Stimulated activated CD4-positive, alpha-beta T cell treated with anti-CD3 and anti-CD28 coated beads, Interleukin-4, amount 100 ng/mL, for 4 hours (primary cell): ENCODE results near the gene JARID2.

Experiments used
- DNase-seq, 2 experiments: peaks; one replicate each; pipeline ENCODE4 v3.0.0-alpha.2; 2020

The JARID2 gene

DNA sequence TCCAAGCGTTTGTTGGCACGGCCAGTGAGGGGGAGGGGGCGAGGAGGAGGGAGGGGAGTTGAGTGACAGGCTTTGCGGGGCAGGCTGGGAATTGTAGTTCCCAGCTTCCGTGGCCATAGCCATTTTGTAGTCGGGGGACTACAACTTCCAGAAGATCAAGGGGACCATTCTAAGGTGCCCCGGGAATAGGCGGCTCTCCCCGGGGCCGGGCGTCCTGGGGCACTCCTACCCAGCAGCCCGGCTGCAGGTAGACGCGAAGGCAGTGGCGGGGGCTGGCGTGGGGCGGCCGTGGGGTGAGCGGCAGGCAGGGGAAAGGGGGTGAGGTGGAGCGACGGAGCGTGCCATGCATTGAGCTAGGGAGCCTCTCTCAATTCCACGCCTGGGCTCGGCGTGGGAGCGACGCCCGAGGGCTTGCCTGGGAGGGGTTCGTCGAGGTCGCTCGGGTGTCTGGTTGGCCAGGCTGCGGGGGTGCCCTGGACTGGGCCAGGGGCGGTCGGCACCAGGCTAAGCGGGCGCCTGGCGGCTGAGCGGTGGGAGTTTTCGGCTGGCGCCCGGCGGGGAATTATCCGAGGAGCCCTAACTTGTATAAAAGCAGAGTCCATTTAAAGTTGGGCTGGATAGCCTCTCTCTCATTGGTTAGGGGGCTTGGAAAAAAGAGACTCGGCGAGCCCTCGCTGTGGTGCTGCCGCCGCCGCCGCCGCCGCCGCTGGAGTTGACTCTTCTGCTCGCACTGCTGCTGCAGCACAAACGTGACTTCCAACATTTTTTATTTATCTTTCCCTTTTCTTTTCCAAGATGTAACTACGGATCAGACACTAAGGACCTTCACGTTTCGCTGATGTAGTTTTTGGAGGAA lies at the start of gene JARID2:
Gene JARID2, plus strand, starts transcription at position 709 of the 856 bp plus-strand sequence. CDS start 471 bp downstream, outside the sequence.
- peak; percentile 92 to 95 for DNase-seq

DNA sequence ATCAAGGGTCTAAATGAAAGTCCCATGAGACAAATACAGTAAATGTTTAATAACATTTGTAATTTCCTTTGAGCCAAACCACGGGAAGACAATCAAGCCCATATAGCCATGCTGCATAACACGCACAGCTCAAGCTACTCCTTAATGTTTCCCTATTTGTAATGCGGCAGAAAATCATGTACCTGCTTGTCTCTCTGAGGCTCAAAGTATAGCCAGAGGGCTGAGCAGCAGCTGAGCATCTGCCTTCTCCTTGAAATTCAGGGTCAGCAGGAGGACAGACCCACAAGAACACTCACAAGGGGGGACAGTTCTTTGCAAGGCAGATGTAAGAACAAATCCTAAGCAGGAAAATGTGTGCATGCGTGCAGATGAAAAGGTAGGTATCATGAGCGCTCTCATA lies 45.8 kb upstream of the JARID2 start:
- DNase-seq: no peak

DNA sequence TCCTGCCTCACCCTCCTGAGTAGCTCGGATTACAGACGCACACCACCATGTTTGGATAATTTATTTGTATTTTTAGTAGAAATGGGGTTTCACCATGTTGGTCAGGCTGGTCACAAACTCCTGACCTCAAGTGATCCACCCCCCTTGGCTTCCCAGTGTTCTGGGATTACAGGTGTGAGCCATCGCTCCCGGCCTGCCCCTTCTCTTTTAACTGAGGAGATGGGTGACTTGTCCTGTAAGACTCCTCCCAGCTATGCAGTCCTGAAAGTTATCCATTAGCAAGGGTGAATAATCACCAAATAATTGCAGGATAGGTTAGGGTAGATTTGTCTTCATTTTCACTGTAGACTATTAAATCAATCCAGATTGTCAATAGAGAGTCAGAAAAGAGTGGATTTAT lies 40.5 kb upstream of the JARID2 start:
- no peak for DNase-seq

DNA sequence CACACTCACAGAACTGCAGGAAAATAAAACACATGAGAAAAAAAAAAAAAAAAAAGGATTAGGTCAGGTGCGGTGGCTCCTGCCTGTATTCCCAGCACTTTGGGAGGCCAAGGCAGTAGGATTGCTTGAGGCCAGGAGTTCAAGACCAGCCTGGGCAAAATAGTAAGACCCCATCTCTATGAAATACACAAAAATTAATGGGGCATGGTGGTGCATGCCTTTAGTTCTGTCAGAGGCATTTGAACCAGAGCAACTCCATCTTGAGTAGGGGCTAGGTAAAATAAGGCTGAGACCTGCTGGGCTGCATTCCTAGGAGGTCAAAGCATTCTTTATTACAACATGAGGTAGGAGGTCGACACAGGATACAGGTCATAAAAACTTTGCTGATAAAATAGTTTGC lies 39.0 kb upstream of the JARID2 start:
- no peak for DNase-seq

DNA sequence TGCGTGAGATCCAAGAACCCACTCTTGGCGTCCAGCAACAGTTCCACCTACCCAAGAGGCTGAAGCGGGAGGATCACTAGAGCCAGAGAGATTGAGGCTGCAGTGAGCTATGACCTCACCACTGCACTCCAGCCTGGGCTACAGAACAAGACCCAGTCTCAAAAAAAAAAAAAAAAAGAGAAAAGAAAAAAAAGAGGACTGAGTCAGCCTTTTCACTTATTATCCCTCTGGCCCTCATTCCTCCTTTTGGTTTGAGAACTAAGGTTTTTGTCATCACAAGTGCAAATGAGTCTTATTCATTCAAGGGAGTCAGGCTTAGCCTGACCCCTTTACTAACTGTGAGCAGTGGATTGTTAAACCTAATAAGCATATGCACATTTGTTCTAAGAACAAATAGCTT lies 37.9 kb upstream of the JARID2 start:
- no peak for DNase-seq

DNA sequence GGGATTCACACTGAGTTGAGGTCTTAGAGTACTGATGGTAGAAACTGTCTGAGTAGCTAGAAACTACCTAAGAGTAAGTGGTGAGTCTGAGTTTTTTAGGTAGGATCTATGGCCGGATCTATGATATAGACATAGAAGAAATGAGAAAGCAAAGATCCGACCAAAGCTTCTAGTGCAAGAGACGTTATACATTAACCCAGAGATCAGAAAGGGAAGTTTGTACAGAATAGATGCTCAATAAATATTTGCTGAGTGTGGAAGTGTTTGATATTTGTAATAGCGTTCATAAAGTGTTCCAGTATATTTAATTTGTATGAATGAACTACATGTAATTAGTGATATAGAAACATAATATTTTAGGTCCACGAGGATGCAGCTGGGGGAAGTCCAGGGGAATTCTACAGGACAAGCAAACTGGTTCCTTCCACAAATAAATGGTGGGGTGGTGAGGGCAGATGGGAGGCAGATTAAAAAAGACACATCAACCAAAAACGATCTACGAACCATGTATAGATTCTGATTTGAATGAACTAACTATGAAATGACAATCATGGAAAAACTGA lies 31.9 kb upstream of the JARID2 start:
- DNase-seq: no peak

DNA sequence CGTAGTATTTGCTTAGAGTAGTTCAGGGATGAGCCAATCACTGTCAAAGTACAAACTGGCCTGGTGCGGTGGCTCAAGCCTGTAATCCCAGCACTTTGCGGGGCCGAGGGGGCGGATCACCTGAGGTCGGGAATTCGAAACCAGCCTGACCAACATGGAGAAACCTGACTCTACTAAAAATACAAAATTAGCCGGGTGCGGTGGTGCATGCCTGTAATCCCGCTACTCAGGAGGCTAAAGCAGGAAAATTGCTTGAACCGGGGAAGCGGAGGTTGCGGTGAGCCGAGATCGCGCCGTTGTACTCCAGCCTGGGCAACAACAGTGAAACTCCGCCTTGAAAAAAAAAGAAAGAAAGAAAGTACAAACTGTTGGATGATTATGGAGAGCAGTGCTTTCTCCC lies 27.5 kb upstream of the JARID2 start:
- no peak for DNase-seq

DNA sequence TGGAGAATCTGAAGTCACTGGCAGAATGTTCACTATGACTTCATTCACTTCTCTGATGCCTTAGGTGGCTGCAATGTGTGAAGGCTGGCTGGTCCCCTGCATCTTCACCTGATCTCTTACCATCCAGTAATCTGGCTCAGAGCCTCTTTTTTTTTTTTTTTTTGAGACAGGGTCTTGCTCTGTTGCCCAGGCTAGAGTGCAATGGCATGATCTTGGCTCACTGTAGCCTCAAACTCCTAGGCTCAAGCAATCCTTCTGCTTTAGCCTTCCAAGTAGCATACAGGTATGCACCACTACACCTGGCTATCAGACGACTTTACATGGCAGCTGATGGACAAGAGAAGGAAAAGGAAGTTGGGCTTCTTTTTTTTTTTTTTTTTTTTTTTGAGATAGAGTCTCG lies 25.8 kb upstream of the JARID2 start:
- DNase-seq: no peak

DNA sequence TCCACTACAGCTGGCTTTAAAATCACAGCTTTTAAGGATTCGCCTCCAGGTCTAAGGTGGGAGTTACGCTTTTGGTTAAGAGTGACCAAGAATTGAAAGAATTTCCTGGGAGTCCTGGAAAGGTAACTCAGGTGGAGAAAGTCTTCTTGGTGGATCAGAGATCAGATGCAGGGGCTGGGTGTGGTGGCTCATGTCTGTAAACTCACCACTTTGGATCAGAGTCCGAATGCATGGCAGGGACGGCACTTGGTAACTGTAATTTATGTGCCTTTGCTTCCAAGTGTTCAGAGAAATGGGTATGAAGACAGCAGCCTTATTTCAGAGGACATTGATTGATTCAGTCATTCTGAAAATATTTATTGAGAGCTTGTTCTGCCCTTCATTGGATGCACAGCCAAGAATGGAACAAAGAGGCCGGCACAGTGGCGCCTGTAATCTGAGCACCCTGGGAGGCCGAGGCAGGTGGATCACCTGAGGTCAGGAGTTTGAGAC lies 18.0 kb upstream of the JARID2 start:
- DNase-seq: no peak

DNA sequence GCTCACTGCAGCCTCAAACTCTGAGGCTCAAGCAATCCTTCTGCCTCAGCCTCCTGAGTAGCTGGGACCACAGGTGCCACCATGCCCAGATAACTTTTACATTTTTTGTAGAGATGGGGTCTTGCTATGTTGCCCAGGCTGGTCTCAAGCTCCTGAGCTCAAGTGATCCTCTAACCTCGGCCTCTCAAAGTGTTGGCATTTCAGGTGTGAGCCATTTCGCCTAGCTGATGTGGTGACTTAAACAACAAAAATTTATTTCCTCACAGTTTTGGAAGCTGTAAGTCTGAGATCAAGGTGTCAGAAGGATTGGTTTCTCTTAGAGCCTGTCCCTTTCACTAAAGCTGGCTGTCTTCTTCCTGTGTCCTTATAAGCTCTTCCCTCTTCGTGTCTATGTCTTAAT lies 15.0 kb upstream of the JARID2 start:
- no peak for DNase-seq

DNA sequence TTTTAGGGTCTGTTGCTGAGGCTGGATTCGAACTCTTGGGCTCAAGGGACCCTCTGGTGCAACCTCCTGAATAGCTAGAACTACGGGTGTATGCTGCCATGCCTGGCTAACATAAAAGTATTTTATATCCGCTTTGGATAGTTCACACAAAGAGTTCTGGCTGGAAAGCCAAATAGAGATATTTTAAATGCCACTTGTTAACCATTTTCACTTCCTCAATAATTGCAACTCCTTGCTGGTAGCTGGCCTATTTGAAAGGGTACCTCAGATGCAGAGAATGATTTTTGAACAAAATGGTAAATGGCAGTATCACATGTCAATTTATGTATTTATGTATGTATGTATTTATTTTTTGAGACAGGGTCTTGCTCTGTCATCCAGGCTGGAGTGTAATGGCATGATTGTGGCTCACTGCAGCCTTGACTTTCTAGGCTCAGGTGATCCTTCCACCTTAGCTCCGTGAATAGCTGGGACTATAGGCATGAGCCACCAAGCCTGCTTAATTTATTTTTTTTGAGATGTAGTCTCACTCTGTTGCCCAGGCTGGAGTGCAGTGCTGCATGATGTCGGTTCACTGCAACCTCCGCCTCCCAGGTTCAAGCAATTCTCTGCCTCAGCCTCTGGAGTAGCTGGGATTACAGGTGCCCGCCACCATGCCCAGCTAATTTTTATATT lies 12.9 kb upstream of the JARID2 start:
- no peak for DNase-seq

DNA sequence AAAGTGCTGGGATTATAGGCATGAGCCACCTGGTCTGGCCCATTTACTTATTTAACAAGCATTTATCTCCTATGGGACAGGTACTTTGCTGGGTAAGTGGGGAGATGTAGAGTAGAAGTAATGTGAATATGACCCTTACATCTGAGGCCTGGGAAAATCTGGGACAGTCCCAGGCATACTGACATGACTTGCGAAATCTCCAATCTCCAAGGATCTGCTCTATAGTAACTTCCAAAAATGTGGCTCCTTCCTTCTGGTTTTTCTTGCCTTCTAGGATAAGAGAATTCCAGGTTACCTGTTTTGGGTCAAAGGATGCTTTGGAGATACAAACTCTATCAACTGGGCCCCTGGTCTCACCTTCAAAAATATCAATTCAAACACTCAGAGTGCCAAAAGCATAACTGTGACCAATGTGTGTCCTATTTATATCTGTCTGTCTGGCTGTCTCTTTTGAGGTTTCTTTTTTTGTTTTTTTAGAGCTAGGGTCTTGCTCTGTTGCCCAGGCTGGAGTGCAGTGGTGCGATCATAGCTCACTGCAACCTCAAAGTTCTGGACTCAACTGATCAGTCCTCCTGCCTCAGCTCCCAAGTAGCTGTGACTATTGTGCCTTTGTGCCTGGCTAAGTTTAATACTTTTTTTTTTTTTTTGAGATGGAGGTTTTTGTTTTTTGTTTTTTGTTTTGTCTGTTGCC lies 11.7 kb upstream of the JARID2 start:
- no peak for DNase-seq

DNA sequence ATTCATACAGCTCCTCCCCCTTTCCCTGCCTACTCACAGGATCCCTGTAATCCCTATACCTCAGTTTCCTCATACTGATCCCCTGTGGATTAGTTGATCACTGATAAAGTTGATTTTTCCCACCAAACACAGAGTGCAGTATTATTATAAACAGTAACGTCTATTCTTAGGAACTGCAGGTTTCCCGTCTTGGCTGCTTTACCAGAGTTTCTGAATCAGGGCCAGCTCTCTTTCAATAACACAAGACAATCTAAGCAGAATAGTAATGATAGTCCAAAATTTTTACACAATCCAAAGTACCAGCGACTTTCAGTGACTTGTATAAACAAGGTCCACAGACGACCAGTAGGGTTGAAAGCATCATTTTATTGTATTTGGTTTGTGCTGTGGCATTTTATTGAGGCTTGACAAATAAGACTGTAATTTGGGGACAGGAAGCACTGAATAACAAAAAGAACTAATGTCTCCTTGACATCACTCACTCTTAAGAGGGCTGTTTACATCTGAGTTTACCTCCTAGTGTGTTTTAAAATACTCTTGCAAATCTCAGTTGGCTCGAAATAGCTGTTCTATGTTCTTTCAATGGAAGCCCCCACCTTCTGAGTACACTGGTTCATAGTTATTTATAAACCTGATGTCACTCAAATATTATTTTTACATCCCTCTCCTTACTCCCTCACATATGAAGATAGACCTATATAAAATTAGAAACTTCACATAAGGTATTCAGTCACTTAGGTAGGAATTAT lies 6.1 kb upstream of the JARID2 start:
- DNase-seq: no peak

DNA sequence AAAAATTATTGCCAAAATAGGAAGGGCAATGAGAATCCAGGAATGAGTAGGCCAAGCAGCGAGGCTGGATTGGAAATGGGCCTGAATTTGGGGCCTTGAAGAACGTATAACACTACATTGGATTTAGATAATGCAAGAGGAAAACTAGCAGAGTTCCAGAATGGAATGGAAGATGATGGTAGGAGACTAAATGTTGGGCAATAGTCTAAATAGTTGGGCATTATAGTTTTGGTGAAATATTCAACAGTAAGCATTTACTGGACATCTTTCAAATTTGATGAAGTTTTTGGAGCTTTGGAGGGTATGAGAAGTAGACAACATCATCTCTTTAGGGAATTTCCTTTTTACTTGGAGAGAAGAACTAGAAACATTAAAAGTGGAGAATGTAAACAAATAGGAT lies 3.4 kb upstream of the JARID2 start:
- DNase-seq: no peak

DNA sequence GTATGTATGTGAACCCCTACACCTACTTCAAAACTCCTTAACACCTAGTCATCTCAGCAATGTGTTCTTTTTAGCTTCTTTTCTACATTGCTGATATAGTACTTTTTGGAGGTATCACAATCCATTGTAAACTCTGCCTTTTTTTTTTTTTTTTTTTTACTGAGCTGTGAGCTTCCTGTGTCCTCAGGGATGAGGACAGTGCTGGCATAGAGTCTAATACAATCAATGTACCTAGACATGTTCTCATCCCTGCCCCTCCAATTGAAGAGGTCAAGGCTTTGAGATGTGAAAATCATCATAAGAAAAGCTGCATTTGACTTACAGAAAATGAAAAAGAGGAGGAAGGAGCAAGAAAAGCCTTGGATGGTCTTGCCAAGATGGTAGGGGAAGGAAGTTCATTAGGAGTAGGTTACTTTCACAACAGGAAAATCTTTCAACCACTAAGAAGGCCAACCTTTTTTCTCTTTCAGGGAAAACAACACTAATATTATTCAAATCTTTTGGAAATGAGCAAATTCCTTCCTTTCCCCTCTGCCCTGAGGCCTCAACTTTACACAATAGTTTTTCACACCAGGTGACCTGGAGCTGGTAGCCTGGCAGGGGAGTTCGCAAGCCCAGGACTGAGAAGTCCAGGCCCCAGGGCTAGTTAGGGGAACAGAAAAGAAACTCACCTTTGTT lies 2.8 kb upstream of the JARID2 start:
- DNase-seq: no peak

DNA sequence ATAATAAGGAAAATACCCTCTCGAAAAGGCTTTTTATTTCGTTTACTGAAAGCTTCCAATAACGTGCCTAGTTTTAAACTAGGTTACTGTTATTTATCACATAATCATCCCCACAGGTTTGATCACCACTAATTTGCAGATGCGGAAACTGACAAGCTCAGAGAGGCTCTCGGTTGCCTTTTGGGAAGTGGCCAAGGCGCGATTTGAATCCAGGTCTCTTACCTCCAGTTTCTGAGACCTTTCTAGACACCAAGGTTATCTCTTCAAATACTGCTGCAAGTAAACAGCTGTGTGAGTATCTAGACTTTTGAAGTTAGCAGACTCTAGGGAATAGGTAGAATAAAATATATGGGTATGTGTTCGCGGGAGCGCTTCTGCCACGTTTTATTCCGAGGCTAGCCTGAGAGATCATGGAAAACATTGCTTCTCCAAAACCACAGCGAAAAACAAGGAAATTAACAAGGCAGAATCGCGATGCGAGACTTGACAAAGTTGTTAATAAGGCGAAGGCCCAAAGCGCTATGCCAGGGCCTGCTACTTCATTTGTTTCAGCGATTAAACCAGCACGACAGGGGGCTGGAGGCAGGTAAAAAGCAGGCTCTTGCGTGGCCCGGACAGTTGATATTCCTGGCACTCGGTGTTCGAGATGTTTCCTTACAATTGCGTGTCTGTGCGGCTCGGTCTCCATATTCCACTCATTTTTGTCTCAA lies 1.8 kb upstream of the JARID2 start:
- DNase-seq: no peak

DNA sequence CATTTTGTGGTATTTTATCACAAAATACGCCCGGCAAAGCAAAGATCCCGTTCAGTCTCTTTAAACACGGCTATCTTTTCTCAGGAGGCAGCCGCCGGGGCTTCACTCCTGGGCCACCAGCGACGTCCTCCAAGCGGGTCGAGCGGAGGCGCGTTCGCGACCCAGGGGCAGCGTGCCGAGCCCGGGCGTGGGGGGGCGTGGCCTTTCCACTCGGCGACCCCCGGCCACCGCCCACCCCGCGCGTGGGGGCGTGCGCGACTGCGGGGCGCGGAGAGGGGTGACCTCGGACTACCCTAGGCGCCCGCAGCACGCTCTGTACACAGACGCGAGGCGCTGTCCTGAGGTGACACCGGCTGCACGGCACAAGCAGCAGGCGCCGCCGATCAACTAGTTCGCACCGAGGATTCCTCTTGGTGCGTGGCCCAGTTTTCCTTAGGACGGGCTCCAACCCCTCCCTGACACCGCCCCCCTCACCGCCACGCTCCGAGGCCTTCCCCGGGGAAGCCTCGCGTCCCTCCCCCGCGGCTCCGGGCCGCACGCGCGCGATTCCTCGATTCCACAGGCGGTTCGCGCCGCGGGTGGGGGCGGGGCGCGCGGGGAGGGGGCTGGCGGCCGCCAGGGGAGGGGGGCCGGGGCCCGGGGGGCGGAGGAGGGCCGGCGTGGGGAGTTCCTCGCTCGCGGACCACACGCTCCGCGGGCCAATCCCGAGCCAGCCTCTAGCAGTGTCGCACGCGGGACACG lies 1.1 kb upstream of the JARID2 start:
- peak in 1 of 2 experiments; percentile 65 for DNase-seq

DNA sequence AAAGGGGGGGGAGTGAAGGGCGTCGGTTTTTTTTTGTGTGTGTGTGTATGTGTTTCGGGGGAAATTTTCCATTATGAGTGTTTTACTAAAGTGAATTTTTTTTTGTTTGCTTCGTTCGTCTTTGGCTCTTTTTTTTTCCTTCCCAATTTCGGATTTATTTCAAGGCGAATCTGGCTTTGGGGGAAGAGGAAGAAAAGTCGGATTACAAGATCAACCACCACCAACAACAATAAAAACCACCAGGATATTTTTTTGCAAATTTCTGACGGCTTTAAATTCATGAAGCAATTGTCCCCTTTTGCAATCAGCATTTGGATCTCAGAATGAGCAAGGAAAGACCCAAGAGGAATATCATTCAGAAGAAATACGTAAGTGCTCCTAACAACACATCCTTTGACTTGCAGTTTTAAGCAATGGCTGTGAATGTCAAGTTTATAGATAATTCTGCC lies 372 bp downstream of the JARID2 start:
- no peak for DNase-seq

DNA sequence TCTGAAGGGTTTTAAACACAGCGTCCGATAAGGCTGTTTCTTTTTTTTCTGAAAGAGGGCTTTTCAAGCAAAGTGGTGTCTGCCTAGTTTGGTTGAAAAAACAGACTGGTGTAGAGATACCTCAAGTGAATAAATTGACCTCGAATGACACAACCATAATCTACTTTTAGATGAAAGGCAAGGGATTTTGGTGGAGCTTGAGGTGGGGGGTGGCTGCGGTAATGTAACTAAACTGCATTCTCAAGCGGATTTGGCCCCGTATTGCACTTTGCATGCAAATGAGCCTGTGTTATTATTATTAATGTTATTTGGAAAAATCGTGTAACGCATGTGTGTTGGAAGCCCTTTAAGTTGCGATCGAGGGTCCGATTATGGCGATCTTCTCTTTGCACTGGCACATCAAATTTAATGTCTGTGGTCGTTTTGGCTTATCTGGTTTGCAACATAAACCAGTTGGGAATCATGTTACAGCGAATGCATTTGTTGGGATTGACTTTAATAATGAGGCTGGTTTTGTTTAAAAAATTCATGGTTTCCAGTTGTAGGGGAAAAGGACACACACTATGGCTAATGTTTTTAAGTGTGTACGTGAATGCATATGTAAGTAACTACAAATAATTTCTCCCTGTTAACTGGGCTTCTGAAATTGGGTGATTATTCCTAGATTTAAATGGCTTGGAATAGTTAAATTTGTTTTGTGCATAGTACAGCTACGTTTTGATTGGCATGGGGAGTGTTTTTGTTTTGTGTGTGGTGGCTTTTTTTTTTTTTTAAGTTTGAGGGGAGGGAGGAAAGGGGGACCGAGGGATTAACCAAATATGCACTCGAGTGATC lies 1.0 kb downstream of the JARID2 start:
- DNase-seq: peak in 1 of 2 experiments; percentile 30
